Measurements from ENCODE around the gene SAP30L. TPM values are rescaled to one million over a fixed set of nuclear protein-coding genes. Genes with fewer than 3 reads are reported as not detected.

SAP30L gene
- total and polyA plus RNA-seq, 4 donors = 6.3 to 11.1 (median 8.6) TPM

- Histone ChIP-seq H3K9me3 (ENCODE audit: control insufficient read depth in 4 of 4, low read length in 3 of 4) (no peaks in the 10 kb centered on the region), H3K36me3 (ENCODE audit: control insufficient read depth in 4 of 4, insufficient read depth in 3 of 4, low read depth in 1 of 4, low read length in 3 of 4) (no peaks in the 10 kb centered on the region), H3K27me3 (ENCODE audit: control insufficient read depth in 4 of 4, insufficient read depth in 4 of 4, low read length in 3 of 4) (no peaks in the 10 kb centered on the region), H3K9ac (ENCODE audit: low read depth in 1 of 2, low read length in 2 of 2) (no peak overlapping the region), H3K4me1 (ENCODE audit: control insufficient read depth in 4 of 4, insufficient read depth in 4 of 4, low read length in 3 of 4) (no peaks in the 10 kb centered on the region), H3K27ac (ENCODE audit: low read depth in 1 of 2, low read length in 2 of 2) (no peak overlapping the region), H3K4me3 (ENCODE audit: low read depth in 1 of 3, low read length in 3 of 3) (no peak overlapping the region)
- TF ChIP-seq RAD21 (IDR thresholded peaks at IDR 0.05) (no peak), RXRA (IDR thresholded peaks at IDR 0.05) (no peak), REST (IDR thresholded peaks at IDR 0.05) (no peak), MAX (IDR thresholded peaks at IDR 0.05) (no peak)
- no peak for DNase-seq (ENCODE audit: low spot score)
- WGBS = 98% methylated on average over 5 of the region's 5 CpGs
These were observed 34.5 kb upstream of the SAP30L start for GRCh38 chr5:154411338-154411737.

GRCh38 chr5:154412316-154412715 lies 33.5 kb upstream of the SAP30L start:
- H3K36me3 ChIP-seq (ENCODE audit: control insufficient read depth in 4 of 4, insufficient read depth in 3 of 4, low read depth in 1 of 4, low read length in 3 of 4) = peaks cover 0 to 5% (median 0%) of the 10 kb centered on the region in 4 donors
- TF ChIP-seq ATF3 (IDR thresholded peaks at IDR 0.05) (no peak), NR2F2 (IDR thresholded peaks at IDR 0.05) (no peak), MAX (IDR thresholded peaks at IDR 0.05) (no peak), EGR1 (IDR thresholded peaks at IDR 0.05; ENCODE audit: low read depth in 2 of 2) (no peak), RXRA (IDR thresholded peaks at IDR 0.05) (no peak), CTCF (IDR thresholded peaks at IDR 0.05; ENCODE audit: low read depth, low read length, missing input control) (no peak), JUND (IDR thresholded peaks at IDR 0.05) (no peak), SP1 (IDR thresholded peaks at IDR 0.05) (no peak), FOXA2 (IDR thresholded peaks at IDR 0.05) (no peak), ZBTB33 (IDR thresholded peaks at IDR 0.05) (no peak), GABPA (IDR thresholded peaks at IDR 0.05 in 1 of 2, conservative IDR thresholded peaks at IDR 0.05 in 1 of 2) (no peak), HNF4G (IDR thresholded peaks at IDR 0.05) (no peak), YY1 (IDR thresholded peaks at IDR 0.05) (no peak), HNF4A (conservative IDR thresholded peaks at IDR 0.05) (no peak), REST (IDR thresholded peaks at IDR 0.05) (no peak), RAD21 (IDR thresholded peaks at IDR 0.05) (no peak)
- WGBS = 97% methylated on average over 3 of the region's 3 CpGs
- H3K9me3 ChIP-seq (ENCODE audit: control insufficient read depth in 4 of 4, low read length in 3 of 4) = no peaks in the 10 kb centered on the region
- DNase-seq (ENCODE audit: low spot score) = no peak
- H3K27me3 ChIP-seq (ENCODE audit: control insufficient read depth in 4 of 4, insufficient read depth in 4 of 4, low read length in 3 of 4) = no peaks in the 10 kb centered on the region
- H3K4me3 ChIP-seq (ENCODE audit: low read depth in 1 of 3, low read length in 3 of 3) = no peak overlapping the region
- H3K4me1 ChIP-seq (ENCODE audit: control insufficient read depth in 4 of 4, insufficient read depth in 4 of 4, low read length in 3 of 4) = no peaks in the 10 kb centered on the region
- no peak overlapping the region for H3K27ac ChIP-seq (ENCODE audit: low read depth in 1 of 2, low read length in 2 of 2)
- no peak overlapping the region for H3K9ac ChIP-seq (ENCODE audit: low read depth in 1 of 2, low read length in 2 of 2)
